Left ventricle myocardium superior (tissue), 1 donor: ENCODE results near the gene HIPK2. TPM values are rescaled to one million over a fixed set of nuclear protein-coding genes. Genes with fewer than 3 reads are reported as not detected.

Experiments used
- ATAC-seq: fragments of 200-7000 bp; cut with Tn5 transposase; one replicate; pipeline ENCODE4 v1.9.1; 2020; ENCODE audit warnings: mild to moderate bottlenecking, moderate library complexity
- DNase-seq: peaks from one replicate; pipeline ENCODE4 v3.0.0-alpha.2; 2020
- intact Hi-C: fragments of 100-400 bp; cut with micrococcal nuclease; formaldehyde crosslinking; loops from one replicate; pipeline ENCODE4 v1.11.0; 2022
- total RNA-seq: library from RNA; stranded (reverse); fragmentation: NEBNext Ultra II Directional; extraction: Animal tissue kit (Norgen Biotek cat#: 25700); gene quantifications from one replicate; pipeline ENCODE4 v1.2.1, GENCODE V29; 2021
- donor health status: DM: no; HTN: yes; CAD: no; lungs with severe emphysema.

HIPK2 gene
- total RNA-seq, 1 donor from 2014 or later = 103 TPM

DNA sequence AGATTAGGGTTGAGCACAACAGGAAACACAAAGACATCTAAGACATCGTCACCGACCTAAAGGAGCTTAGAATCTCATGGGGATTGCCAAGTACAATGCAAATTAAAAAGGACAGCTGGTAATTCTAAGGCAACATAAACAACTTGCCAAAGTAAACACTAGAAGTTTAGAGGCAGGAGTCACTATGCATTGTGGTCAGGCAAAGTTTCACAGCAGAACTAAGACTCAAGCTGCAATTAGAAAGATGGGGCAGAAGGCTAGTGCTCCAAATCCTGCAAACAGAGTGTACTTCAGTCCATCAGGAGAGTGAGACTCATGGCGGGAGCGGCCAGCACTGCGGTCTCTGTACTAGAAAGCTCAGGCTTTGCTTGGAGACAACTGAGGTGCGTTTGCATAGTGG lies 52.7 kb downstream of the HIPK2 start:
- ATAC-seq (peak; percentile 15), DNase-seq (no peak)
- intact Hi-C loops = no loop called here

DNA sequence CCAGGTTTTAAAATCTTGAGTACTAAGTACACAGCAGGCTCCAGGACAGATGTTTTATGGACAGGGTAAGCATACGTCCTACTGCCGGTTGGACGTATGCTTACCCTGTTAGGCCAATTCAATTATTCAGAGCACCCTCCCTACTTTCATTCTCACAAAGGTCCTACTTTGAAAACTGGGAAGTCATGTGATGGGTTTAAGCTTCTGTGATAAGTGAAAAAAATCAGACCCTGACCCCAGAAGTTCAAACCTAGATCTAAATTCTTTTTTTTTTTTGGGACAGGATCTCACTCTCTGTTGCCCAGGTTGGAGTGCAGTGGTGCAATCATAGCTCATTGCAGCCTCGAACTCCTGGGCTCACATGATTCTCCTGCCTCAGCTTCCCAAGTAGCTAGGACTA lies 55.2 kb downstream of the HIPK2 start:
- no peak for DNase-seq
- intact Hi-C loops = no loop called here
- no peak for ATAC-seq

DNA sequence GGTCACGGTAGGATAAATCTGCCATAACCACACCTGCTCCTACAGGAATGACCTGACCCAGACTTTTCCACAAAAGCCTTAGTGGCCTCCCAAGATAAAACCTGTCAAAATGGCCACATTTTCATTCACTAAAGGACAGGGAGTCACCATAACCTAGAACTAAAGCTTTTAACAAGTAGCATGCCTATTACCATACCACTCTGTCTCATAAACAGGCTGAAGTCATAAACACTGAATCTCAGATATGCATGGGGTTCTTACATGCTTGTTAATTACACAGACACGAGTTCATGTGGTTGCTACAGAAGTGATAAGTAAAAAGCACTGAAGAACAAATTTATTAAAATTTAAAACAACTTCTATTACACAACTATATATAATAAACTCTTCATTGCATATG lies 56.0 kb downstream of the HIPK2 start:
- DNase-seq (no peak), ATAC-seq (no peak)
- intact Hi-C loops = no loop called here

GRCh38 chr7:139721417-139721816 lies 56.4 kb downstream of the HIPK2 start:
- no peak for ATAC-seq
- no peak for DNase-seq
- intact Hi-C loops = no loop called here

DNA sequence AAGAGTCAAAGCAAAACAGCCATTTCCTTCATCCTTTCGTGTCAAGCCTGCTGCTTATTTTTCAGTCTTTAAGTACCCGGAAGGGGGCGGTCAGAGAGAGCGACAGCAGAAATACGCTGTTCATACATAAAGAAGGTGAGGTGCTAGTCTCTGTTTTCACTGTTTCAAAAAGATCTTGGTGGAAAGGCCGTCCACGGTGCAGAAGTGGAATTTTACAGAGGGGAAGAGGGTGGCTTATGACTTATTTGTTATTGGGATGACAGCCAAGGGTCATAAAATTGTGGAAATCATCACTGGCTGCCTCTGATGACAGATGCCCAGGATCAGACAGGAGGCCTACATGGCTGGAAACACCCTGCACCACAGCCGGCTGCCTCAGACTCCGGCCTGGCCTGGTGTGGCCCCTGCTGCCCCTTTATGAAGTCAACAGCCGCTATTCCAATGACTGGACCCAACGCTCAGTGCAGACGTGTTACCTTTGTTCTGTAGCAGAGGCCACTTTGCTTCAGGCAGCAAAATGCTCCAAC lies 57.0 kb downstream of the HIPK2 start:
- DNase-seq (no peak), ATAC-seq (peak; percentile 44)
- intact Hi-C loops = no loop called here

- ATAC-seq = no peak
- intact Hi-C loops = no loop called here
- no peak for DNase-seq
These were observed 57.6 kb downstream of the HIPK2 start for GRCh38 chr7:139720186-139720585.

DNA sequence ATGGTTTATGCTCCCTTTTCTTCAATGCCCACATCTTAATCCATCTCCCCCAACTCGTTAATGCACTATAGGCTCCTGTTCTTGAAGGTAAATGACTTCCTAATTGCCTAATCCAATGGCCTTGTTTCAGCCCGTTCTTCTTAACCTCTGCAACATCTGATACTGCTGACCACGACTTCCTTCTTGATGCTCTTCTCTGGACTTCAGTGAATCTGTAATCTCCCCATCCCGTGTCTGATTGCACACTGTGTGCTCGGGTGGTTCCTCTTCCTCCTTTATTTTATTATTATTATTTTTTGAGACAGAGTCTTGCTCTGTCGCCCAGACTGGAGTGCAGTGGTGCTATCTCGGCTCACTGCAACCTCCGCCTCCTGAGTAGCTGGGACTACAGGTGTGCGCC lies 58.9 kb downstream of the HIPK2 start:
- DNase-seq (no peak), ATAC-seq (peak; percentile 22)
- intact Hi-C loops = no loop called here

GRCh38 chr7:139718141-139718540 lies 59.7 kb downstream of the HIPK2 start:
- DNase-seq (no peak), ATAC-seq (no peak)
- intact Hi-C loops = no loop called here

GRCh38 chr7:139716156-139716942 lies 61.4 kb downstream of the HIPK2 start:
- DNase-seq (no peak), ATAC-seq (no peak)
- intact Hi-C loops = no loop called here

GRCh38 chr7:139715194-139715815 lies 62.5 kb downstream of the HIPK2 start:
- DNase-seq = no peak
- ATAC-seq = no peak
- intact Hi-C loops = no loop called here

- peak; percentile 65 for ATAC-seq
- intact Hi-C loops = no loop called here
These were observed 63.5 kb downstream of the HIPK2 start for GRCh38 chr7:139714163-139714901.

DNA sequence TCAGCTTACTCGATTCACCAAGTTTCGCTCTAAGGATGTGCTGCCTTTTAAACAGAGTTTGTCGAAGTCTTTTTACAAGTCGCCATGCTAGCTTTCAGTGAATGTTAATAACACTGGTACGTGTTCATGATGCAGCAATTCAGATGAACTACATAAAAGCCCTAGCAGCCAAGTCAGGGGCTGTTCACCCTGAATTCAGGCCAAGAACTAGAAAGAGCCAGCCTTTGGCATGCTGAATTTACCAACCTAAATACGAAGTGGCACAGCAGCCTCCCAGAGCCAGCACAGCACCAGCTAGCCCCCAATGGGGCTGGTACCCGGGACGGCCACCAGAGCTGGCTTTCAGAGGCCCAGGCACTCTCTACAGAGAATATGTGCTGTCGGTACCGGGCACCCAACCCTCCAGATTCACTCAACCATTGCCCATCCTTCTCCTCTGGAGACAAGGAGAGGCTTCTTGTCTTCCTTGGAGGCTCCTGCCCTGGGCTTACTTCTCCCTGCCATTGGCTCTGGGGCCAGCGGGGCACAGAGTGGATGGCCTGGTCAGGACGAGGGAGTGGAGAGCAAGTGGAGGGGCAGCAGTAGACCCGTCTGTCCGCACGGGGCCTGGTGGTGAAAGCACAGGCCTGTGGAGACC lies 64.2 kb downstream of the HIPK2 start:
- intact Hi-C loops = no loop called here
- ATAC-seq (no peak), DNase-seq (no peak)

More at GRCh38 chr7:139714163-139714901, 63.5 kb downstream of the HIPK2 start:
- peak; percentile 75 for DNase-seq

- DNase-seq (no peak), ATAC-seq (no peak)
- intact Hi-C loops = no loop called here
These were observed 64.7 kb downstream of the HIPK2 start for GRCh38 chr7:139713061-139713460.

GRCh38 chr7:139711991-139712743 lies 65.6 kb downstream of the HIPK2 start:
- no peak for ATAC-seq
- DNase-seq = no peak
- intact Hi-C loops = no loop called here

DNA sequence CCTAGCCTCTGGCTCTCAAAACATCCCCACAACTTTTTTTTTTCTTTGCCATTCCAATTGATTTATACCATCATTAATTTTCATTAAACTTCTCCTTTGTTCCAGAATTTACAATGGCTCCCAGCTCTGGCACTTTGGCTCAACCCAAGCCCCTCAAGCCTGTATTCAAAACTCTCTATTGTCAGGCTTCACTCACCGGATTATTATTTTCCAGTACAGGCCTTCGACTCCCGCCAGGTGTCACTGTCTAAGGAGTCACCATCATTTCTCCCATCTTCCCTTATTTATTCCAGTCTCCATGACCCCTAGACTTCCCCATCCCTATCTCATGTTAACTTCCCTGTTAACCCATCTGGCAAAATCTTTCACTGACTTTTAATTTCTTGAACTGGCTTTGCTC lies 67.8 kb downstream of the HIPK2 start:
- DNase-seq (no peak), ATAC-seq (no peak)
- intact Hi-C loops = no loop called here

- intact Hi-C loops = no loop called here
- ATAC-seq (peak; percentile 50), DNase-seq (no peak)
These were observed 68.3 kb downstream of the HIPK2 start for GRCh38 chr7:139709485-139709884.

DNA sequence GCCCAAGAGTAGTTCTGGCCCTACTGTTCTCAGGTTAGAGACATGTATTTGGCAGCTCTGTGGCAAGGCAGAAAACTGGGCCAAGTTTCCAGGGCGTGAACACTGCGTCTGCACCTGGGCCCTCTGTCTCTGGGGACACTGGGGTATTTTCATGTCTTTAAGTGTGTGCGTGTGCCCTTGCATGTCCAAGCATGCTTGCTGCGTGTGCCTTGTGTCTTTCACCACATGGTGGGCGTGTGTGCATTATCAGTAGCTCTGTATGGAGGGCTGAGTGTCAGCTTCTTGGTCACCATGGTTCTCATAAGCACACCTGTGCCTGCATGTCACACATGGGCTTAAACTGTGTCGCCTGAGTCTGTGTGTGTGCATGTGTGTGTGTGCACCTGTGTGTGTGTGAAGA lies 69.3 kb downstream of the HIPK2 start:
- intact Hi-C loops = no loop called here
- ATAC-seq (peak; percentile 39), DNase-seq (no peak)

- no peak for ATAC-seq
- no peak for DNase-seq
- intact Hi-C loops = no loop called here
These were observed 71.0 kb downstream of the HIPK2 start for GRCh38 chr7:139706837-139707236.

GRCh38 chr7:139704308-139704879 lies 73.4 kb downstream of the HIPK2 start:
- ATAC-seq (no peak), DNase-seq (no peak)
- intact Hi-C loops = no loop called here
